Suprapubic skin (tissue), 4 donors: Measurements from ENCODE around the gene JSRP1.

ENCODE experiments used
- CTCF ChIP-seq, 2 donors: fragments of 200-600 bp in 1 of 2; fragments of 450-650 bp in 1 of 2; sonication (generic) in 1 of 2; IDR thresholded peaks; one replicate each; pipeline ENCODE4 v1.5.1; 2016 to 2019; ENCODE audit warnings: antibody characterized with exemption in 2 of 2, mild to moderate bottlenecking in 1 of 2, moderate library complexity in 1 of 2
- EP300 ChIP-seq: sonication (generic); formaldehyde crosslinking; IDR thresholded peaks from one replicate; pipeline ENCODE4 v1.6.1; 2017; ENCODE audit warnings: antibody characterized with exemption
- POLR2A ChIP-seq, 2 donors: fragments of 450-650 bp; IDR thresholded peaks; one replicate each; pipeline ENCODE4 v1.6.1; 2017; ENCODE audit warnings: antibody characterized with exemption in 2 of 2, mild to moderate bottlenecking in 2 of 2, moderate library complexity in 2 of 2
- POLR2AphosphoS5 ChIP-seq, 3 donors: sonication (generic); formaldehyde crosslinking; IDR thresholded peaks; one replicate each; pipeline ENCODE4 v1.6.1; 2017; ENCODE audit warnings: antibody characterized with exemption in 3 of 3

GRCh38 chr19:2221250-2221831, 34.9 kb downstream of the JSRP1 start:
- TF ChIP-seq POLR2A (IDR thresholded peaks at IDR 0.05) (no peak), CTCF (IDR thresholded peaks at IDR 0.05) (no peak), EP300 (no peak), POLR2AphosphoS5 (IDR thresholded peaks at IDR 0.05) (no peak)
